ENCODE measurements around the gene SPATA2L. TPM values are rescaled to one million over a fixed set of nuclear protein-coding genes. Genes with fewer than 3 reads are reported as not detected.

Gene SPATA2L
- total RNA-seq, 1 donor from 2014 or later, result 15.4 TPM

DNA sequence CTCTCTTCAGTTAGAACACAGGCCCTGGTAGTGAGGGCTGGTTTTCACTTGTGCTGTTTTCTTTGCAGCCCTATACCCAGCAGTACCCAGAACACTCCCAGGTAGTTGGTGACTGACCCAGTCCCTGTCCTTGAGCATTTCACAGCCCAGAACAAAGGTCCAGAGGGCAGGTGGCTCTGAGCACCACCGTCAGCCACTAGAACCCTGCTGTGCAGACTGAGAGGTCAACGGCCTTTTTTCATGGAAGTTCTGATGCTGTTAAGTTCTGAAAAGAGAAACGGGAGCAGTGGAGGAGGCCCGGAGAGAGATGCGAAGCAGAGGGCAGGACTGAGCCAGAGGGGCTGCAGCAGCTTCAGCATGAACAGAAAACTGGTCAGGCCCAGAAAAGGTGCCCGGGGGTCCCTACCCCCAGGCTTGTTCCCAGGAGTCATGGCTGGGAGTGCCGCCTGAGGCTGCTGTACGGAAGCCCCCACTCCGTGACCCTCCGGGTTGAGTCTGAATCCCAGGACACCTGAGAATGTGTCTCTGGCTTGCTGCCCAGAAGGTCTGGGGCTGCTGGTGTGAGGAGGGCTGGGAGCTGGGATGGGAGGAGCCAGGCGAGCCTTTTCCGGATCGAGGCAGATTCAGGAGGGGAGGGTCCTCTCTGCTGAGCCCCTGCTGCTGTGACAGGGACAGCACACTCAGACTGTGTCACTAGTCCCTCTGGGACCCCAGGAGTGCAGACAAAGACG lies 28.5 kb upstream of the SPATA2L start:
- DNase-seq (ENCODE audit: low read depth), result peak; percentile 9

DNA sequence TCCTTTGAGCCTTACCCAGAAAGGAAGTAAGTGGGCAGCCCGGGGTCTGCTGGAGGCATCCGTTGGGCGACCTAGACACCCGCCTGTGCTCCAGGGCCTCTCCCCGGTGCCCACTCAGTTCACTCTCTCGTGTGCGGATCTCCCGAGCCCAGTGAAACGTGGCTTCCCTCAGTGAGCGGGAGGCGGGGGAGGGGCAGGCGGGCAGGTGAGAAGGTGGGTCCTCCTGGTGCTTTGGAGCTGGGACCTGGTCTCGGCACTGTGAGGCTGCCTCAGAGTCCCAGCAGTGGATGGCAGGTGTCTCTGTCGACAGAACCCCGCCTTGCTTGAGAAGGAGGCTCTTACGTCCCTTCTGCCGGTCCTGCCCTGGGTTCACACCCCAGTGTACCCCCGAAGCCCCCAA lies 27.8 kb upstream of the SPATA2L start:
- no peak for DNase-seq (ENCODE audit: low read depth)

DNA sequence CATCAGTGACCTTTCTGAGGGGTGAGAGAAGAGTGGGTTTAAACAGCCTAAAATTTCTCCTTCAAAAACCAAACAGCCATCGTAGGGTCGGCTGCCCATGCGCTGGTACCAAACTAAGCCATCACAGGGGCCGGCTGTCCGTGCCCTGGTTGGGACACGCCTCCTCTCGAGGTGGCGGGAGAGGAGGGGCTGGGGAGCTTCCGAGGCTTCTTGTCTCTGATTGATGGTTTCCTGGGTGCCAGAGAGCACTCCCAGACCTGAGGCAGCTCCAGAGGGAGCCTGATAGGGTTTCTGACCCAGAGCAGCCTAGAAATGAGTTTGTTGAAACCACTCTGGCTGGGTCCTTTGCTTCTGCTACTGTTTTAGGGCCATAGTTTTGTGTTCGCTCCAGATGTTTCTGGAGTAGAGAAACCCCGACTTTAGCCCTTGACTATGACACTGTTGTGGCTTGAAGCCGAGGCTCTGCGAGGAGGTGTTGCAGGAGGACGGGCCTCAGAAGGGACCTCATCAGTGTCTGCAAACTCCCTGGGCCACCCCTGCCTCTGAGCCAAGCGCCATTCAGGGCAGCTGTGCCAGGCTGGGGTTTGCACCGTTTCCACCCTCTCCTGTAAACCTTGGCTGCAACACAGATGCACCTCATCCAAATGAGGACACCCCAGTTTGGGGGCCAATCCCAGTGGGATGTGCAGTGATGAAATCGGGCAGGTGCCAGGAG lies 26.1 kb upstream of the SPATA2L start:
- no peak for DNase-seq (ENCODE audit: low read depth)

DNA sequence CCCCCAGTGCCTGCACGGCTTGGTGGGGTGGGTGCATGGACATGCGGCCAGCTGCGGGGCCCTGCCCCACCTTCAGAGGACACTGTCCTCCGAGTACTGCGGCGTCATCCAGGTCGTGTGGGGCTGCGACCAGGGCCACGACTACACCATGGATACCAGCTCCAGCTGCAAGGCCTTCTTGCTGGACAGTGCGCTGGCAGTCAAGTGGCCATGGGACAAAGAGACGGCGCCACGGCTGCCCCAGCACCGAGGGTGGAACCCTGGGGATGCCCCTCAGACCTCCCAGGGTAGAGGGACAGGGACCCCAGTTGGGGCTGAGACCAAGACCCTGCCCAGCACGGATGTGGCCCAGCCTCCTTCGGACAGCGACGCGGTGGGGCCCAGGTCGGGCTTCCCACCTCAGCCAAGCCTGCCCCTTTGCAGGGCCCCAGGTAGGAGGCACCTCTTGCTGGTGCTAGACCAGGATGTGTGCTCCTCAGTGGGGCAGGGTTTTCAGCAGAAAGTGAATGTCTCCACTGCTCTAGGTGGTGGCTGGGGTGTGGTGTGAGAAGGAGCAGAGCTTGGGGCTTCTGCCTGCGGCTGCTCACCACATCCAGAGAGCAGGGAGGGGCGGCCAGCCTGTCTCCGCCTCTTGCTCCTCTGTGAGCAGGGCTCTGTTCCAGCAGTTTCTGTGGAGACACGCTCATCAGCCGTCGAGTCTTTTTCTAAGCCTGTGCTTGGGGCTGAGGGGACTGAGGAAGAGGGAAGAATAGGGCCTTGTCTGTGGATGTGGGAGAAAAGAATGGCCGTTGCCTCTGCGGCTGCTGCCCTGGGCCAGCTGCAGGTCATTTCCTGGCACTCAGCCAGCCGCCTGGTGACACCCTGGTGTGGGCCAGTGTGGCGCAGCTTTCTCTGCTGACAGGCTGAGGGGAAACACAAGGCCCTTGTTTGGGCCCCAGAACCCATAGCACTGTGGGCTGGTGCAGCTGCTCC lies 22.1 kb upstream of the SPATA2L start:
- DNase-seq (ENCODE audit: low read depth), result no peak

DNA sequence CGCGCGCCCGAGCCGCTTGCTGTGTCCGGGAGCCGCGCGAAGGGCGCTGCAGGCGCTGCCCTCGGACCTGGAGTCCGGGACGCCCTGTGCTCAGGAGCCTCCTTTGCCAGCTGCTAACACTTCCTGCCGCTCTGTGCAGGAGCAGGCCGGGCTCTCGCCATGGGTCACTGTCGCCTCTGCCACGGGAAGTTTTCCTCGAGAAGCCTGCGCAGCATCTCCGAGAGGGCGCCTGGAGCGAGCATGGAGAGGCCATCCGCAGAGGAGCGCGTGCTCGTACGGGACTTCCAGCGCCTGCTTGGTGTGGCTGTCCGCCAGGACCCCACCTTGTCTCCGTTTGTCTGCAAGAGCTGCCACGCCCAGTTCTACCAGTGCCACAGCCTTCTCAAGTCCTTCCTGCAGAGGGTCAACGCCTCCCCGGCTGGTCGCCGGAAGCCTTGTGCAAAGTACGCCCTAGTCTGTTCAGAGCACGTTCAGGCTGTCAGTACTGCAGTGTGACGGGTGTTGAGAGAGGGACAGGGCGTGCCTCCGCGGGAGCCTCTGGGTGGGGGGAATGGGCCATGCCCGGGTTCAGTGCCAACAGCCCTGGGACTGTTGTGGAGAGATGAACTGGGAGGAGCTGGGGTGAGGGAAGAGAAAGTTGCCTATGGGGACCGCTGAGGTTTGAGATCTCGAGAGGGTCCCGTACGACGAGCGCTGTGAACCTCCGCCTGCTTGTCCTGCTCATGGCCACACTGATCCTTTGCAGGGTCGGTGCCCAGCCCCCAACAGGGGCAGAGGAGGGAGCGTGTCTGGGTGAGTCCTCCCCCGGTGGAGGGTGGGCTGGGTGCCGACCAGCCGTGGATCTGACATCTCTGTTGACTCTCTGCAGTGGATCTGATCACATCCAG lies 21.1 kb upstream of the SPATA2L start:
- DNase-seq (ENCODE audit: low read depth), result no peak

DNA sequence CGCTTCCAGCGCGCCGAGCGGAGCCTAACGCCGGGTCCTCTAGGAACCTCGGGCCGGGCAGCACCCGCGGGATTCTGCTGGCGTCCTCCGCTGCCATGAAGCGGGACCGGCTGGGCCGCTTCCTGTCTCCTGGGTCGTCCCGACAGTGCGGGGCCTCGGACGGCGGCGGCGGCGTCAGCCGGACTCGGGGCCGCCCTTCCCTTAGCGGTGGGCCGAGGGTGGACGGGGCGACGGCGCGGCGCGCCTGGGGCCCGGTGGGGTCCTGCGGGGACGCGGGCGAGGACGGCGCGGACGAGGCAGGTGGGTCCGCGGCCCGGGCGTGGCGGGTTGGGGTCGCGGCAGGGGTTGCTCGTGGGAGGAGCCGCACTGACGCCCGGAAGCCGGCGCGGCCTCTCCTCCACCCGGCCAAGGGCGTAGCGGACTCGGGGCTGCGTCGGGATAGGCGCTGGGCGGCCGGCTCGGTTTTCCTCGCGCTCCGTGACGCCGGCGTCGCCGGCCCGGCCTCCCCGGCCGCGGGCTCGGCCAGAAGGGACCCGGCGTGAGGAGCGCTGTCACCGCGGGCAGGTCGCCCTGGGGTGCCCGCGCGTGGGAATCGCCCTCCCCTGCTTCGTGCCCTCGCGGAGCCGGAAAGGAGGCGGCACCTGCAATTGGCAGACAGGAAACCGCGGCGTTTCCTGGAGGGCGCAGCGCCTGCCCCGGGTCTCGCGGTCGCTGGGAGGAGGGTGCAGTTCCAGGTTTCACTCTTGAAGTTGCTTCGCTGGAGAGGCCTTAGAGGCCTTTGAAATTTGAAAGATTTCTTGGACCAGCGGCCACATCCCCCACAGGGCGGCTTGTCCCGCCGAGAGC lies 20.3 kb upstream of the SPATA2L start:
- DNase-seq (ENCODE audit: low read depth), result peak; percentile 40

DNA sequence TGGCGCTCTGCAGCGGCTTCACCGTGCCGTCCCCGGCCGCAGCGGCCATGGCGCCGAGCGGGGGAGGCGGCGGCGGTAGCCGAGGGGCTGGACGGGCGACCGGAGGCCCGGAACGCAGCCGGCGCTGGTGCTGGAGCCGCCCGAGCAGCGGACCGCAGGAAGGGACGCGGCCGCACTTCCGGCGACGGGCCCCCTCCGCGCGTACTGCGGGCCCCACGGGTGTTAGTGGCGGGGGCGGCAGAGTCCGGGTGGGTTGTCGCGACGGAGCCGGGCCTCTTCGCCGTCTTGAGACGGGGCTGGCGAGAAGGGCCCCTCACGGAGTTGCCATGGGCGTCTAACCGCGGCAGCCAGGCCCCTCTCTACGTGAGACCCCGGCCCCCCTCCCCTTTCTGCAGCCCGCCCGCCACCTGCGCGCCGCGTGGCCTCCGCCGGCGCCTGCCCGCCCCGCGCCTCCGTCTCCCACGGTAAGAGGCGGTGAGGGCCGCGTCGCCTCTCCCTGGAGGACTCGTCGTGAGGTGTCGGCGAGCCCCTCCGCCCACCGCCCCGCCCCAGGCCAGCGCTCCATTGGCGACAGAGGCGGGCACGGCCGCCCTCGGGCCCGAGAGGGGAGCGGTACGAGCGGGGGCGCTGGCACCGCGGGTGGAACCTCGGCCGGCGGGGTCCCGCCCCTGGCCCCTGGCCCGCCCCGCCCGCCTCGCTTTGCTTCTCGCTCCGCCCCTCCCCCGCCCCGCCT lies 19.5 kb upstream of the SPATA2L start, which contains the start of the genes VPS9D1 and ZNF276:
TSS of gene VPS9D1 (minus strand) at position 86 of the 733 bp plus-strand sequence. CDS start at position 49, 37 bp downstream.
TSS of gene ZNF276 (plus strand) at position 725 of the 733 bp plus-strand sequence. CDS start 104 bp downstream, outside the sequence.
- peak; percentile 85 for DNase-seq (ENCODE audit: low read depth)

DNA sequence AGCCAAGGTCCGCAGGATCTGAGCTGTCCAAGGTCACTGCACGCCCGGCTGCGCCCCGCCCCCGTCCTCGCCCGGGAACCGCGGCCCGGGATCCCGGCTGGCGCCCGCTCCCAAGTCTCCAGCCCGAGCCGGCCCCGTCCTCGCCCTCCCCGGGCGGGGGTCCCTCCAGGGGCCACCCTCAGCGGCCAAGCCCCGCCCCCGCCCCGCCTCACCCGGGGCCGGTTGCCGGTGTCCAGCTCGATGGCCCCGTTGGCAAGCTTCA lies 19.0 kb upstream of the SPATA2L start:
- no peak for DNase-seq (ENCODE audit: low read depth)

DNA sequence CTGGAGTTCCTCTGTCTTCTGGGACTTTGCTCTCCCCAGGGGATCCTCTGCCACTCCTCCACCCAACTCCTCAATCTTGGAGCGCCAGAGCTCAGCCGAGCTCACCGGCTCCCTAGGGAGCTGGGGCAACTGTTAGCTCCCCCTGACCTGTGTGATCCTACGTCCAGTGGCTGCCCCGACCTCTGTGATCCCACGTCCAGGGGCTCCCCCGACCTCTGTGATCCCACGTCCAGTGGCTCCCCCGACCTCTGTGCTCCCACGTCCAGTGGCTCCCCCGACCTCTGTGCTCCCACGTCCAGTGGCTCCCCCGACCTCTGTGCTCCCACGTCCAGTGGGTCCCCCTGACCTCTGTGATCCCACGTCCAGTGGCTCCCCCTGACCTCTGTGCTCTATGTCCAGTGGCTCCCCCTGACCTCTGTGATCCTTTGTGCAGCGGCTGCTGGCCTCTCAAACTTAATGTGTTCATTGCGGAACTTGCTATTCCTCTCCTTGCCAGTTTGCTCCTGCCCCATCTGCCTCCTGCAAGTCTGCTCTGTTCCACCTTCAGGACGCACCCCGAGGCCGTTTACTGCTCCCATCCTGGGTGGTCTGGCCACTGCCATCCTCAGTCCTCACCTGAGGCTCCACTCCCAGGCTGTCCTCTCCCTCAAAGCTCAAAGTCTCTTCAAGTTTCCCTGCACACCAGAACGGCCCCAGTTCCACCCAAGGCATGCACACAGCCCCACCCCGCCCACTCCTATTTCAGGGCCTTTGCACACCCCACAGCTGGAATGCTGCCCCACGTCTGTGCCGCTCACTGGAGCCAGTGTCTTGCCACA lies 16.4 kb upstream of the SPATA2L start:
- no peak for DNase-seq (ENCODE audit: low read depth)

DNA sequence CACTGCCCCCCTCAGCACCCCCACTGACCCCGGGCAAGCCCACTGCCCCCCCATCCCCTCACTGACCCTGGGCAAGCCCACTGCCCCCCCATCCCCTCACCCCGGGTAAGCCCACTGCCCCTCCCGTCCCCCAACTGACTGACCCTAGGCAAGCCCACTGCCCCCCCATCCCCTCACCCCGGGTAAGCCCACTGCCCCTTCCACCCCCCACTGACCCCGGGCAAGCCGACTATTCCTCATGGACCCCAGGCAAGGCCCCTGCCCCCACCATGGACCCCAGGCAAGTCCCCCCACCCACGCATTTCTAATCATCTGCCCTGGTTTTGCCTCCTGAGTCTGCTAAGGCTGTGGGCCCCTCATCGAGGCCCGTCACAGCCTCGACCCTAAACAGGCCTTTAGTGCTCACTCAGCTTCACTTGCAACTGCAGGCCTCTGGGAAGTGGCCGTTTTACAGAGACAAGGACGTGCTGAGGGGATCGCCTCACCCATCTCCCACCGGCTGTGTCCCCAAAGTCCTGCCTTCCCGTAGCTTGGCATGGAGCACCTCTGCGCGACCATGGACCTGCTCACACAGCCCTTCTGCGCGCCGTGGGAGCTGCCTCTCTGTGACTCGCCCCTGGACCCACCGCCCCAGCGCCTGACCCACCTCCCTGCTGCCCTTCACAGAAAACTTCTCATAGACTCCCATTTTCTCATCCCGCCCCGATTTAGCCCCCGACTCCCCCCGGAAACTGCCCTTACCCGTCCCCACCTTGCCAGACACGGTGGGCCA lies 15.6 kb upstream of the SPATA2L start:
- DNase-seq (ENCODE audit: low read depth), result no peak

DNA sequence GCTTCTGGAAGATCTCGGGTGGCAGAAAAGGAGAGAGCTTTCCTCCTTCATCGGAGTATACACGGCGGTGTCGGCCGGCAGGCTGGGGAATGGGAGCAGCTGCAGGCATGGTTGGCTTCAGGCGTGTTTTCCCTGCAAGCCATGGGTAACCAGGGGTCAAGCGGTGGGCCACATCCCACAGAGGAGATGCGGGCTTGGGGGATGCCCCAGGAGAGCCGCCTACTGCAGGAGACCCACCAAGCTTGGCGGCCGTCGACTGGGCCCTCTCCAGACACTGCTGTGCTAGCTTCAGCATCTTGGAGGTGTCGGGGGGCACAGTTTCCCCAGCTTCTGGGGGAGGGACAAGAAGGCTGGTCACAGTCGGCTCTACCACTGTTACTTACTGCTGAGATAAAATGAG lies 15.0 kb upstream of the SPATA2L start:
- DNase-seq (ENCODE audit: low read depth), result no peak

DNA sequence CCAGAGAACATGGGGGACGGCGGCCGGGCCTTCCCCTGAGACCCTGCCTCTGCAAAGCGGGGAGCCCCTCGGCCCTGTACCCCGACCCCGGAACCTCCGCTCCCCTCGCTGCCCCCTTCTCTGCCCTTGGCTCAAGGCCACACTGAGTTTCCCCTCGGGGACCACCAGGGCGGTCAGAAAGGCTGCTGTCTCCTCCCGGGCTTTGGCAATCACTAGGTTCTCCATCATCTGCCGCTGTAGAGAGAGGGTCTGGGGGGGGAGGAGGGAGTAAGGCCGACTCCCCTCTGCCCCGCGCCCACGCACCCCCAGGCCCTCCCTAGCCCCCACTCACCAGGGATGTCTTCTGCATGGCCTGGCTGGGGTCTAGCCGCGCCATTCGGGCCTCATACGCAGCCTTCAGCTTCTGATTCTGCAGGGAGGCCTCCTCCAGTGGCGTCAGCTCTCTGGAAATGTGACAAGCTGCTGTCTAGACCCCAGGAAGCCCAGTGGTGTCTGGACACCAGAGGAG lies 10.8 kb upstream of the SPATA2L start:
- DNase-seq (ENCODE audit: low read depth), result no peak

DNA sequence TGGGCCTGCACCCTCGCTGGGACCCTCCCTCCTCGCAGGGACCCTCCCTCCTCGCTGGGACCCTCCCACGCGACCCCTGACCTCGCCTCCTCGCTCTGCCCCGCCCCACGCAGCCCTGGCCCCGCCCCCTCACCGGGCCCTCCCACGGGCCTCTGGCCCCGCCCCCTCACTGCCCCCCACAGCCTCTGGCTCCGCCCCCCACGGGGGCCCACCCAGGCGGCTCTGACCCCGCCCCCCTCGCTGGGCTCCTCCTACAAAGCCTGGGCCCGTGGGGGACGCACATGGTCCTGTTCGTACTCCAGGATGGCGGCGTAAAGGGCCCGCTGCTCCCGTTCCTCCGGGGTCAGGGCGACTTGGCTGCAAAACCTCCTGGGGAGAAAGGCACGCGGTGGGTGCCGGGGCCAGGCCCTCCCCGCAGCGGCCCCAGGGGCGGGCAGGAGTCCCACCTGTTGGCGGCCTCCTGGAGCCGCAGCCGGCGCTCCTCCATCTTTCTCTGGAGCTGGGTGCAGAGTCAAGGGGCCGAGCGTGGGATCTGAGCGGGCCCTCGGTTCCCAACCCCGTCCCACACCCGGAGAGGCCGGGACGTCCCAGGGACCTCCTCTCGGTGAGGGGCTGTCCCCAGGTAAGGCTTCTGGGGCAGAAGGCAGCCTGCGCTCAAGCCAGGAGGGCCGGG lies 10.2 kb upstream of the SPATA2L start:
- DNase-seq (ENCODE audit: low read depth), result no peak

DNA sequence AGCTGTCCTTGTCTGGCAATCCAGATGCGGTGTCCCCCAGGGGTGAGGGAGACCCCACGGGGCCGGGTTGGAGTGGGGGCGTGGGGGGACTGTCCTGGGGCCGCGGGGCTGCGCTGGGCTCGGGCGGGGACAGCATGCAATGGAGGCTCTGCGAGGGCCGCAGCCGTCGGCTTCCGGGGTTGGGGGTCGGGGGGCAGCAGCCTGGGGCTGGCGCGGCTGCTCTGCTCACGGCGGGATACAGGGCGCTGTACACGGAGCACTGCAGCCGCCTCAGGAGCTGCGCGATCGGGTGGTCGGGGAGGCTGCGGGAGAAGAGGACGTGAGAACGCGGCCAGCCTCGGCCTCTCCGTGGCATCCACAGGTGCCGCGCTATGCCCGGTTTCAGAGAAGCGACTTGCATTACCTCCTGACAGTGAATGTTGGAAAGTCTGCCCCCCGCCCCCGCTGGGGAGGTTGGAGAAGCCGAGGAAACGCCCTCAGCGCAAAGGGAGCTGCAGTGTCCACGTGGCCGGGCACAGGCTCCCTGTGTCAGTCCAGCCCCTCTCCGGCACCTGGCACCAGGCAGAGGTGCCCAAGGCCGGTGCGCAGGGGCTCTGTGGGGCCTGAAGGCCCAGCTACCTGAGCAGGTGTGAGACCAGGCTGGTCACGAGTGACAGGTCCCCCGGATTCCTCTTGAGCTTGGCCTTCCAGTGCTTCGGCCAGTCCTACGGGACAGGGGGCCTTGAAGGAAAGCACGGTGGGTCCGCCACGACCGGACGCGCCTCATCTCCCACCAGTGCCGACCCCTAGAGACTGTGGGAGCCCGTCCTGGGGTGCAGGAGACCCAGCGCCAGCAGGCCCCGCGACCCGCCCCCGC lies 9.4 kb upstream of the SPATA2L start:
- no peak for DNase-seq (ENCODE audit: low read depth)

DNA sequence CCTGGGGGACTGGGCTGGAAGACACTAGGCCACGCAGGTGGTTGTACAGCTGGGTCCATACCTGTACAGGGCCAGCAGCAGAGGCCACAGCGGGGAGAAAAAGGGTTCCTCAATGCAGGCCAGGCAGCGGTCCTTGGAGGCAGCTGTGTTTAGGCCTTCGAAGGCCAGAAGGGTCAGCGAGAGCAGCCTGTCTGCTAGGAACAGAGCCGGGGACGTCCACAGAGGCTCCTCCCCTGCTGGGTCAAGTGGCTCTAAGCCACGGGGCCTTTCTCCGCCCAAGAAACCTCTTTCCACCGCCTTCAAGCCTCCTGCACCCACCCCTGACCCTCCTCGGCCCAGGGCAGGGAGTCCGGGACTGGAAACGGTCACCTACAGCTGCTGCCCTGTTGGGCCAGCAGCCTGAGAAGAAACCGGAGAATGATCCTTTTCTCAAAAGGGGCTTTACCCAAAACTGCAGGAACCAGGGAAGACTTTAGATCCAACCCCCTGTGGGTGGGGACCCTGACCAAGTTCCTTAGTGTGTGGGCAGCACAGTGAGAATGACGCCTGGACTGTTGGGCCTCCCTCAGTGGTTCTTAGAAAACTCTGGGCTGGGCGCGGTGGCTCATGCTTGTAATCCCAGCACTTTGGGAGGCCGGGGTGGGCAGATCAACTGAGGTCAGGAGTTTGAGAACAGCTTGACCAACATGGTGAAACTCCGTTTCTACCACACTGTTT lies 8.4 kb upstream of the SPATA2L start:
- DNase-seq (ENCODE audit: low read depth), result no peak
